GM12873 (cell line): ENCODE measurements around the gene TALDO1.

Source experiments
- CTCF ChIP-seq: IDR thresholded peaks from 2 replicates; pipeline ENCODE4 v1.5.1; 2012; ENCODE audit warnings: low read depth, mild to moderate bottlenecking, moderate library complexity, low read length, control low read depth; ENCODE audit not compliant: insufficient read depth; ENCODE audit errors: missing control alignments

The TALDO1 gene

GRCh38 chr11:808427-809286 lies 61.4 kb downstream of the TALDO1 start:
- TF ChIP-seq CTCF: peak; percentile 37

- TF ChIP-seq CTCF: no peak
These were observed 62.2 kb downstream of the TALDO1 start, which contains the start of gene RPLP2 for GRCh38 chr11:809287-810039. RPLP2 (plus strand) TSS chr11:809967; CDS start chr11:810235, 268 bp downstream.

GRCh38 chr11:810040-810567 lies 62.8 kb downstream of the TALDO1 start:
- TF ChIP-seq CTCF: peak; percentile 4

- peak; percentile 8 for TF ChIP-seq CTCF
These were observed 64.4 kb downstream of the TALDO1 start for GRCh38 chr11:811446-812245.

- TF ChIP-seq CTCF: no peak
These were observed 65.1 kb downstream of the TALDO1 start for GRCh38 chr11:812390-812789.

GRCh38 chr11:813072-813455 lies 65.8 kb downstream of the TALDO1 start:
- no peak for TF ChIP-seq CTCF
